ELR (cell line): Measurements from ENCODE around the gene TM6SF1.
"Not testable (repeated sequence)": the region's sequence is repeated elsewhere in the genome, so short reads cannot be mapped to it uniquely, and the experiment has no call there.

Experiments used
- DNase-seq: peaks from one replicate; pipeline ENCODE4 v3.0.0-alpha.2; 2015; ENCODE audit warnings: low read depth

The TM6SF1 gene

DNA sequence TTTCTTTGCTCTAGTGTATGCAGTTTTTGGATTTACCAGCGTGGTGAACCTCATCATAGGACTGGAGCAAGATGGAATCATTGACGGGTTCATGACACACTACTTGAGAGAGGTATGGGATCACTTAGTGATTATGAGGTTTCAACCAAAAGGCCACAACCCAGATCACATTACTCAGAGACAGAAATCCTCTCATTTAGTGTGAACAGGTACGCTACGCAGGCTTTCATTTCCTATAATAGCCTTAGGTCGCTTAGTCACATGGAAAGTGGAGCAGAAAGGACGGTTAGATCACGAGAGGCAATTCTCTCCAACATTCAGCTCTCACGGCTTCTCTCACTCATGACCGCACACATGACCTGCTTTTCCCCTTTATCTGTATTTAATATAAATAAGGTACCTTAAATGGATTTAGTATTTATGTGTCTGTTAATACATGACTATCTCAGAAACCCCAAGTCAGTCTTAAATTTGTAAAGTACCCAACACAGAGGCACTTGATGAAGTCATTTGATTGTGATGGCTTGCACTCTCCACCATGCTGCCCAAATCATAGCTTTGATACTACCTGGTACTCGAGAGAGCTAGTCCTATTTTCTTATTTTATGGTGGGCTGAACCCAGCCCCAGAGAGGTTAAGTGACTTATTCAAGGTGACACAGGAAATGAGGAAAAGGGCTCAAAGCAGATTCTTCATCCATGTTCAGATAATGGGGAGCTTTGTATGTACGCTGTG lies 8.6 kb downstream of the TM6SF1 start:
- no peak for DNase-seq

DNA sequence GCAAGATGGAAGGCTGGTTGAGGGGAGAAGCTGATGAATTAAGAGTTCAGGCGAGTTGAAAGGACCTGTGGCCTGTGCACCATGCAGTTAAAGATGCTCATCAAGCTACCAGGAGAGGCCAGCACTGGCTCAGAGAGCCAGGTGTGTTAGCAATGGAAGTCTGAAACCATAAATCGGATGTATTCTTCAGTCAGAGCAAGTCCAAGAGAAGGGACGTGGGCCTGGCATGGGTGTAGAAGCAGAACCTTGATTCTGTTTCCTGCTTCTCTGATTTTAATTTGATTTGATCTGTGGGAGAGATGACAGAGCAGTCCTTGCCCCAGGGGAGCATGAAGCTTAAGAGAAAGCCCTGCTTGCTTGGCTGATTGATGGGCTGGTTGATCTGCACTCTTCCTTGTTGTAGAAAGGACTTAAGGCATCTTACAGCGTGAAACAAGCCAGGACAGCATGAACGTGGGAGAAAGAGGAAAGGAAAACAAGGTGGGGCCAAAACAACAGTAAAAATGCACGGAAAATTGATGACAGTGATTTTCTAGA lies 10.9 kb downstream of the TM6SF1 start:
- DNase-seq, result no peak

DNA sequence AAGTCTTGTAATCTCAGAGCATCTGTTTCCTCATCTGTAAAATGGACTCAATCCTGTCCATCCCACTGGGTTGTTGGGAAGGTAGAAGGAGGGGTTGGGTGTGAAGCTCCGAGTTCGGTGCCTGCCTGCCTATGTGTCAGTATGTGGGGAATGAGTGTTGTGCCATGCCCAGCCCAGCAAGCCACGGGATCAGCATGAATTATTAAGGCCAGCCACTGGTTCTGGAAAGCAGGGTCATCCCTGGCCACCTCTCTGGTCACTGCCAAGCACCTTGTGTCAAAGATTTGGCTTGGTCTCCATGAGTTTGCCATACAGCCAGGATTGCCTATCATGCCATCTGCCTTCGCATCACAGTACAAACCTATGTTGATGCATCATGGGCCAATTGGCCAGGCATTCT lies 11.5 kb downstream of the TM6SF1 start:
- DNase-seq, result no peak

DNA sequence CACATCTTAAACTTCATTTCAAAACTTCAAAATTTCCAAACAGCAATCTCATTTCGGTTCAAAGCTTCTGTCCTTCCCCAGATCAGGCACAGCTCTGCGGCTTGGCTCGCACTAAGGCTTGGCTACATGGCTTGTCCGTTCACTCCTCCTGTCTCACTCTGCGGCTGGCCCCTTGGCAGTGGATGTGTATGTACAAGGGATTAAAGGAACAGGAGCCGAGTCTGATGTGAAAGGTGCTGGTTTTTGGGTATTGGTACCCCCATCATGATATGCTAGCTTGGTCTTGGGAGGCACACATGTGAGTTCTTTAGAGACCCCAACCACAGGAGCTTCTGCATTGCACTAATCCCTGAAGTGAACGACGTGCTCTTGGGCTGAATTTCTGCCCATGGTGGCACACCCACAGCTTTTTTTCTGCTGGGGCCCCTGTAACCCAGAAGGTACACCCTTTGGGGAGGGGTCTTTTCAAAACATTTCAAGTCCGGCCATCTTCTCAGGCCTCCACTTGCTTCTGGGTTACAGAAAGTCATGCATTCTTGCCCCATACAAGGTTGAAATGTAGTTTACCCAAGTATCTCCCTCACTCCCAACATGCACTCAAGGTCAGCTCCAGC lies 12.6 kb downstream of the TM6SF1 start:
- no peak for DNase-seq

DNA sequence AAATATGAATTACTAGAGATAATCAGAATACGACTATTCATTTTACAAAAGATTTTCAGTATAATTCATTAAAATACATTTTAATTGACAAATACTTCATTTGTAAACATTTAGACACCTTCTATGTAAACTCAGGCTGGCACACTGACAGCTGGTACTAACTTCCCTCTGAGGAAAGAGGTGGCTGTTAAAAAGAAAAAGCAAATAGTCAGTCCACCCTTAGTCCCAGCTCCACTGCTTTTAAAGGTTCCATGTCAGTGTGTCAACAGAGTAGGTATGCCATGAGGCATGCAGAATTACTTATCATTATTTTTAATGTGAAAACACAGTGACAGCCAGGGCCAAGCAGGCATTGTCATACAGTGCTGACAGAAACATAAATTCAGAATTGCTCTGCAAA lies 16.1 kb downstream of the TM6SF1 start:
- DNase-seq, result no peak

DNA sequence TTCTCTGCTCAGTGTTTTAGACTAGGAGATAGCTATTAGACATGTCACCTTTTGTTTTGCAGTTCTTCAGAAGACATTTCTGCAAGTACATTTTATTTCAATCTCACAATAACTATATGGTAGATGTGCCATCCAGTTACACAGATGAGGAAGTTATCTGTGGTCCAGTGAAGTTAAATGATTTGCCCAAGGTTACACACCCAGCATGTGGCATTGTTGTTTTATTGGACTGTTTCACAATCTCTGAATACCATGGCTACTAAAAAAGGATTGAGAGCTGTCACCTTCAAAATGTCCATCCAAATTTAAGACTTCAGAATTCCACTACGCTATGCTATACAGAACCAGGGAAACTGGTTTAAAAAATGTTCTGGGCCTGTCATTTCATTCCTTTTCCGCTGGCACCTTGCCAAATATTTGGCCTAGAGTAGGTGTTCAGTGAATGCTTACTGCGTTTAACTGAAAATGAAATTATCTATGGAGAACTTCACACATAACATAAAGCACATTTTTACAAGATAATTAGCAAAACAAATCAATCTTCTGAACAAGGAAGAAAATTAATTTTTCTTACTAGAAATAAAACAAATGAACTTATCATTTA lies 20.2 kb downstream of the TM6SF1 start:
- DNase-seq, result no peak

DNA sequence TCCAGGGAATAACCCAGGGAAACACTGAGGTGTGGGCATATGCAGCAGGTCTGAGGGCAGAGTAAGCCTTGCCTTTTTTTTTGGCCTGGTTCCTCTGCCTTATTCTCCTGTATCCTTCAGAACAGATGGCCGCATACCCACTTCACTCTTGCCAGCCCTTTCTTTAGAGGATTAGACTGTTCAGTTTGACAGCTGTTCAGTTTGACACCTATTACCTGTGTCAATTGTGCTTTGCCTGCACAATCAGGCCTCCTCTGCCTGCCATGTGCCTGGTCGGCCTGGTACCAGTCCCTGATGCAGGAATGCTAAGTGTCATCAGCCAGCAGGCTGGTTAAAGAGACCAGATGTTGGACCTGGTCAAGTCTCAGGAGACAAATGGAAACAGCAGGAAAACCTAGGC lies 22.3 kb downstream of the TM6SF1 start:
- DNase-seq, result no peak

DNA sequence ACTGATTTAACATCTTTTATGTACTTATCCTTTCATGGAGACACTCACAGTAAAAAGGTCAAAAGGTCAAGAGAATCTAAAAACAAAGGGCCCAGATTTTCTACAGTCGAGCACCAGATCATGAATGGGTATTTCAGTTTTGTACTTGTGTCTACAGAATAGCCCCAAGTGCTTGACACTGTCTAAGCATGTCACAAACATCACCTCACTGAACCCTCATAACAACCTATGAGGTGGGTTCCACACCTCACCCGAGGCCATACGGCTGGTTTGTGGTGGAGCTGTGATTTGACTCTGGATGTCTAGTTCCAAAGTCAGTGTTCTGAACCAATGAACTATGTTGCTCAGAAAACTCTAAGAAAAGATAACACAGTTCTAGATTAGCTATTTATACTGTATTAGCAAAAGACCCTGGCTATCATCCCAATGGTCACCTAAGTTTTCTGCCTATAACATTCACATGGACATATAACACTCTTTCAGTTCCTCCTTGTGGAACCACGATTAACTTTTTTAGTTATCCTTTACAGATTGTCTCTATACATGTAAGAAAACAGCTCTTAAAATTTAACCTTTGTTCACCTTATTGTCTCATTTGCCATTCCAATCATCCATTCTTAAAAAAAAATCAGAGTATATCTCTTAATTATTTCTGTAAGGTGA lies 25.5 kb downstream of the TM6SF1 start:
- DNase-seq, result no peak

DNA sequence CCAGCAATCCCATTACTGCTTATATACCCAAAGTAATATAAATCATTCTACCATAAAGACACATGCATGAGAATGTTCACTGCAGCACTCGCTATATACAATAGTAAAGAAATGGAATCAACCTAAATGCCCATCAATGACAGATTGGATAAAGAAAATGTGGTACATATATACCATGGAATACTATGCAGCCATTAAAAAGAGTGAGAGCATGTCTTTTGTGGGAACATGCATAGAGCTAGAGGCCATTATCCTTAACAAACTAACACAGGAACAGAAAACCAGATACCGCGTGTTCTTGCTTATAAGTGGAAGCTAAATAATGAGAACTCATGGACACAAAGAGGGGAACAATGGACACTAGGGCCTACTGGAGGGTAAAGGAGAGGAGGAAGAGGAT lies 34.7 kb downstream of the TM6SF1 start:
- not testable (repeated sequence) for DNase-seq

DNA sequence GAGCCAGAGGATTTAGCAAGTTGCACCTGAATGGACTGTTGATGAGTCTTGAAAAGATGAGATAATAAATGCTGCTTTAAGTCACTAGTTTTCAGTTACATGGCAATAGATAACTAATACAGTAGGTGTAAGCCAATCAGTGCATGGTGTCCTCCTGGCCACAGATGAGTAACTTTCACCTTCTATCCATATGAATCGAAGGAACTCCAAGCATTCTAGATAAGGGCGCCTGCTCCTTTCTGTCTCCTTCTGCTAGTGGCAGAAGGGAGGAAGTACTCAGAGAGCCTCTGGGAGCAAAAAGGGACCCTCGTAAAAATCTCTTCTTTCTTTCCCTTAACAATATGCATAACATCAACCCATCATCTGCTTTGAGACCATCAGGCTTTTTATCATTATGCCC lies 37.3 kb downstream of the TM6SF1 start:
- DNase-seq, result no peak

DNA sequence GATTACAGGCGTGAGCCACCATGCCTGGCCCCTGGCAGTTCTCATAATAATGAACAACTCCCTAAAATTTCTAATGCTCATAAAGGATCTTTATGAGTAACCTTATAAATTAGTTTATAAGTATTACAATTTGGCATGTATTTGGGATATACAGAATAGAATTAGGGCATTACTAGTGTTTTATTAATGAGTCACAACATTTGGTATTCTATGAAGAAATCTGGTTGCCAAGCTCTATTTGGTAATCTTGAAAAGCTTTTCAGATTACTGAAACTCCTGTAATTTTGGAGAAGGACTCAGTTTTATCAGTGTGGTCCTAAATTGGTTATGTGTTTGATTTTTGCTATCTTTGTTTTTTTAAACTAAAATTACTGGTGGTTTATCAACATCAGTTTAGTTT lies 45.8 kb downstream of the TM6SF1 start:
- DNase-seq, result no peak

DNA sequence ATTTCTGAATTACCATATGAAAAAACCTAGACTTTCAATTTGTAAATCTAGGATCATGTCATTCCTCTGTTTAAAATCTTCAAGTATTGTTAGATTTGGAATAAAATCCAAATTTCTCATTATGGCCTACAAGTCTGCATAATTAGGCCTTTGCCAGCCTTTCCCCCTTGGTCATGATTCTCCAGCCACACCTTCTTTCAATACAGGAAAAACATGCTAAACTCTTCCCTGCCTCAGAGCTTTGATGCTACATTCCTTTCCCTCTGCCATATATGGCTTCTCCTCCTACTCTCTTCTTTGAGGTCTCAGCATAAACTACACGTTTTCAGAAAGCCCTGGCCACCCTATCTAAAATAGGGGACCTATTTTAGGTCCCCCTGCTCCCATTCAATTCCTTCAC lies 48.5 kb downstream of the TM6SF1 start:
- DNase-seq, result no peak

DNA sequence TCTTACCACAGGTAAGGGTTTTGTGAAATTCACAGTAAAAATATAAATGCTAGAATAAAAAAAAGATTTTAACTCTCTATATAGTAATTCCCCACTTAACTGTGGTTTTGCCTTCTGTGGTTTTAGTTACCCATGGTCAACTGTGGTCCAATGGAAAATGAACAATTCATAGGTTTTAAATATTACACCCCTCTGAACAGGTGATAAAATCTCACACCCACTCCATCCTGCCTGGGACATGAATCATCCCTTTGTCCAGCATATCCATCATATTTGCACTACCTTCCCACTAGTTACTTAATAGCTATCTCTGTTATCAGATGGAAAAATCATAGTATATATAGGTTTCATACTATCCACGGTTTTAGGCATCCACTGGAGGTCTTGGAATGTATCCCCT lies 50.9 kb downstream of the TM6SF1 start:
- DNase-seq, result peak; percentile 28

DNA sequence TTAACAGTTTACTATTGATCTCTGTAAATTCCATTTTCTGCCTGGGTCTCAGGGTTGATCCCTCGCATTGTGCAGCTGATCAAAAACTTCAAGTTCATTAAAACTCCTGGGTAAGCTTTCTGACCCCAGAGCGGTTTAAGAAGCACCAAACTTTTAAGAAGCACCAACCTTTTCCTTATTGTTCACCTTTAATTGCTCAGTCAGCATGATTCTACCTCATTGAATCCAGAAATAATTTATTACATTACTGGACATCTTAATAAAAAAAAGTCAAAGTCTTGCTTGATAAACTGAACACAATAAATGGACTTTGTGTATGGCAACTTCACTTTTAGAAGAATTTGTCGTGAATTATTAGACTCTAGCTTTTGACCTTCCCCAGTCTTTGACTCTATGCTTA lies 53.3 kb downstream of the TM6SF1 start:
- no peak for DNase-seq

DNA sequence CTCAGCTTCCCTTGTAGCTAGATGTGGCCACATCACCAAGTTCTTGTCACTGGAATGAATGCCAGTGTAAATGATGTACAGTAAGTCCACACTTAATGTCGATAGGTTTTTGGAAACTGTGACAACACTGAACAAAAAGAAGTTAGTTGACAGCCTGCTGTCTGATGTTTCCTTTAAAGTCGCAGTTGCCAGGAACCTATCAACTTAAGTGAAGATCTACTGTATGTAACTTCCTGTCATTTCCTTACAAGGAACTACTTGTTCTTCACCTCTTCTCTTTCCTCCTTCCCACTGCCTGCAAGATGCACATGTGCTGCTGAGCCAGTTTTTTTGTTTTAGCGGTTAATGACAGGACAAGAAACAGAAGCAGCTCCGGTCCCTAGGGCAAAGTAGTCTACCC lies 55.6 kb downstream of the TM6SF1 start:
- no peak for DNase-seq

DNA sequence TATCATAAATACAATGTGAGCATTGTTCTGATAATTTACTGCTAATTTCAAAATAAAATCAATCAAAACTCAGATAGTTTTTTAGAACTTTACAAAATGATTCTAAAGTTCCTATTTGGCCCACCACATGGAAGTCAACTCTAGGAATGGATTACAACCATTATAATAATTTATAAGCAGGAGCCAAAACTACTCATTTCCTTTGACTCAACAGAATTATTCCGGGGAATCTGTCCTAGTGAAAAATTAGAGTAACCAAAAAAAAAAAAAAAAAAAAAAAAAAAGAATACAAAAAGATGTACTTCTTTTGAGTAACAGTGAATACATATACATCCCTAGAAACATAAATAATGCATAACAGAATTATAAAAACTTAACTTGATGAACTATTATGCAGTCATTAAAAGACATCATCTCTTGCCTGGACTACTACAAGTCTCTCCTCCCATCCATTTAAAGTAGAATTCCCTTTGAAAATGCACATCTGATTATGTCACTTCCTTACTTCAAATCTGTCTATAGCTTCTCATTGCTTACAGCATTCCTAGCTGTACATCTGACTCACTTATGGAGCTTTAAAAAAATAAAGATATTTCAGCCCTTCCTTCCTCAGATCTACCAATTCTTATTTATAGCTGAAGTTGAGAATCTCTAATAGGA lies 56.8 kb downstream of the TM6SF1 start:
- peak; percentile 83 for DNase-seq

DNA sequence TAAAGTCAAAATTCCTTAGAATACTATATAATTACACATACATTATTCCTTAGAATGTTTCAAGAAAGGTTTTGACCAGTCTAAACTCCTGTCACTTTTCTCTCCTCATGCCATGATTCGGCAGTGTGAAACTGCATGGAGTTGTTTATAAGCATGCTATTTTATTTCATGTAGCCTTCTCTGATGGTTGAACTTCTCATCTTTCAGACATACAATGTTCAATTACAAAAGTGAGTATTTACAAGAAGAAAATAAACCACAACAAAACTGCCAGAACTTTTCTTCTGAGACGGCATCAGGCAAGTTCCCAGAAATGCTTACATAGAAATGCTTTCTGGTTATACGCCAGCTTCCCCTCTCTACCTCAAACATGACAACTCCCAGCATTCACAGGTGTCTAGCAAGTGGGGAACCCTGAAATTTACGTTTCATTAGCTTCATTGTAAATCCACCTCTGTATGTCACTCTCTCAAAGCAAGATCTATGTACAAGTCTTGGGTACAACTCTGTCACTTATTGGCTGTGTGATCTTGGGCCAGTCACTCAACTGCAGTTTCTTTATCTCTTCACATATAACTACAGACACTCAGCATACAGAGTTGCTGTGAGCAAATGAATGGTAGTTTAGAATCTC lies 57.4 kb downstream of the TM6SF1 start:
- DNase-seq, result no peak

DNA sequence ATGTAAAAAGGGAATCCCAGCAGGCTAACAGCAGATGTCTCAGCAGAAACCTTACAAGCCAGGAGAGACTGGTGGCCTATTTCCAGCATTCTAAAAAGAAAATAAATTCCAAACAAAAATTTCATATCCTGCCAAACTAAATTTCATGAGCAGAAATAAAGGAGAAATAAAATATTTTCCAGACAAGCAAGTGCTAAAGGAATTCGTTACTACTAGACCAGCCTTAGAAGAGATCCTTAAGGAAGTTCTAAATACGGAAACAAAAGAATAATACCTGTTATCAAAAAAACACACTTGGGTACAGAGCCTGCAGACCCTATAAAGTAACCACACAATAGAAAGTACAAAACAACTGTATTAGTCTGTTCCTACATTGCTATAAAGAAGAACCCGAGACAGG lies 58.8 kb downstream of the TM6SF1 start:
- no peak for DNase-seq

DNA sequence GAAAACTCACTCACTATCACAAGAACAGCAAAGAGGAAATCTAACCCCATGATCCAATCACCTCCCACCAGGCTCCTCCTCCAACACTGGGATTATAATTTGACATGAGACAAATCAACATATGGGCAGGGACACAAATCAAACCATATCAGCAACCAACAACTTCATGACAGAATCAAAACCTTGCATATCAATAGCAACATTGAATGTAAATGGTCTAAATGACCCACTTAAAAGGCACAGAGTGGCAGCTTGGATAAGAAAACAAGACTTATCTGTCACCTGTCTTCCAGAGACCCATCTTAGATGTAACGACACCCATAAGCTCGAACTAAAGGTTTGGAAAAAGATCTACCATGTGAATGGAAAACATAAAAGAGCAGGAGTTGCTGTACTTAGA lies 59.4 kb downstream of the TM6SF1 start:
- no peak for DNase-seq

DNA sequence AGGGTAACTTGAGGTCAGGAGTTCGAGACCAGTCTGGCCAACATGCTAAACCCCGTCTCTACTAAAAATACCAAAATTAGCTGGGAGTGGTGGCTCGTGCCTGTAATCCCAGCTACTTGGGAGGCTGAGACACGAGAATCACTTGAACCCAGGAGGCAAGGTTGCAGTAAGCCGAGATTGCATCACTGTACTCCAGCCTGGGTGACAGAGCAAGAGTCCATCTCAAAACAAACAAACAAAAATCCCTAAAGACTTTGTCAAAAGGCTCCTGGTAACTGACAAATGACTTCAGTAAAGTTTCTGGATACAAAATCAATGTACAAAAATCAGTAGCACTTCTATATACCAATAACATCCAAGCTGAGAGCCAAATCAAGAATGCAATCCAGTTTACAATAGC lies 62.1 kb downstream of the TM6SF1 start:
- not testable (repeated sequence) for DNase-seq

DNA sequence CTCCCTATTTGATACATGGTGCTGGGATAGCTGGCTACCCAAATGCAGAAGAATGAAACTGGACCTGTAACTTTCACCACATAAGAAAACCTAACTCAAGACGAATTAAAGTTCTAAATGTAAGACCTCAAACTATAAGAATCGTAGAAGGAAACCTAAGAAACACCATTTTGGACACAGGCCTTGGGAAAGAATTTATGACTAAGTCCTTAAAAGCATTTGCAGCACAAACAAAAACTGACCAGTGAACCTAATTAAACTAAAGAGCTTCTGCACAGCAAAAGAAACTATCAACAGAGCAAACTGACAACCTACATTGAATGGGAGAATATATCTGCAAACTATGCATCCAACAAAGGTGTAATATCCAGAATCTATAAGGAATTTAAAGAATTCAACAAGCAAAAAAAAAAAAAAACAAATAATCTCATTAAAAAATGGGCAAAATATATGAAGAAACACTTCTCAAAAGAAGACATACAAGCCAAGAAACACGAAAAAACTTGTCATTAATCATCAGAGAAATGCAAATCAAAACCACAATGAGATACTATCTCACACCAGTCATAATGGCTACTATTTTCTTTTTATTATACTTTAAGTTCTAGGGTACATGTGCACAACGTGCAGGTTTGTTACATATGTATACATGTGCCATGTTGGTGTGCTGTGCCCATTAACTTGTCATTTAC lies 63.2 kb downstream of the TM6SF1 start:
- peak; percentile 36 for DNase-seq
